ENCODE measurements around the gene BMERB1. TPM values are rescaled to one million over a fixed set of nuclear protein-coding genes. Genes with fewer than 3 reads are reported as not detected.
"Not testable (repeated sequence)": the region's sequence is repeated elsewhere in the genome, so short reads cannot be mapped to it uniquely, and the experiment has no call there.

BMERB1 gene
- total RNA-seq, 4 donors from 2014 or later = 75.6 to 103 (median 92.9) TPM

DNA sequence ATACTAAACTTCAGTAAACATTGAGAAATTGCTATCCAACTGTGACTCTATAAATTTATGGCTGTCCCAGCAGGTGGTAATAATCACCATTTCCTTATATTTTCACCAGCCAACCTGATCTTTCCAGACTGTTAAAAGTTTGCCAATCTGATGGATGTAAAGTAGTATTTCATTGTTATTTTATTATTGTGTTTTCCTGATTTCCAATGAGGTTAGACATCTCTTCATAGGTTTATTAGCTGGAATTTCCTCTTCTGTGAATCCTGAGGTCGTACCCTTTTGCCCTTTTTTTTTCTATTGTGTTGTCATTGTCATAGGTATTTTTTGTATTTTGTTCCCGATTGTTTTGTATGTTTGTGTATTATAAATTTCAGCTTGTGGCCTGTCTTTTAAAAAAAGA lies 31.7 kb downstream of the BMERB1 start:
- DNase-seq (ENCODE audit: extremely low spot score) = no peak
- intact Hi-C loops (cut with DNase I) = no loop called here
- peaks cover 0 to 5% (median 0%) of the 10 kb centered on the region in 4 donors for H3K4me1 ChIP-seq
- no peaks in the 10 kb centered on the region for H3K27me3 ChIP-seq
- H3K9me3 ChIP-seq = peaks cover 0 to 13% (median 2%) of the 10 kb centered on the region in 4 donors
- no peaks in the 10 kb centered on the region for H3K36me3 ChIP-seq
- 86% methylated on average over 2 of the region's 2 CpGs for WGBS
- TF ChIP-seq, protein P1, sequence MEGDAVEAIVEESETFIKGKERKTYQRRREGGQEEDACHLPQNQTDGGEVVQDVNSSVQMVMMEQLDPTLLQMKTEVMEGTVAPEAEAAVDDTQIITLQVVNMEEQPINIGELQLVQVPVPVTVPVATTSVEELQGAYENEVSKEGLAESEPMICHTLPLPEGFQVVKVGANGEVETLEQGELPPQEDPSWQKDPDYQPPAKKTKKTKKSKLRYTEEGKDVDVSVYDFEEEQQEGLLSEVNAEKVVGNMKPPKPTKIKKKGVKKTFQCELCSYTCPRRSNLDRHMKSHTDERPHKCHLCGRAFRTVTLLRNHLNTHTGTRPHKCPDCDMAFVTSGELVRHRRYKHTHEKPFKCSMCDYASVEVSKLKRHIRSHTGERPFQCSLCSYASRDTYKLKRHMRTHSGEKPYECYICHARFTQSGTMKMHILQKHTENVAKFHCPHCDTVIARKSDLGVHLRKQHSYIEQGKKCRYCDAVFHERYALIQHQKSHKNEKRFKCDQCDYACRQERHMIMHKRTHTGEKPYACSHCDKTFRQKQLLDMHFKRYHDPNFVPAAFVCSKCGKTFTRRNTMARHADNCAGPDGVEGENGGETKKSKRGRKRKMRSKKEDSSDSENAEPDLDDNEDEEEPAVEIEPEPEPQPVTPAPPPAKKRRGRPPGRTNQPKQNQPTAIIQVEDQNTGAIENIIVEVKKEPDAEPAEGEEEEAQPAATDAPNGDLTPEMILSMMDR (IDR thresholded peaks at IDR 0.05) = no peak
- TF ChIP-seq POLR2A (IDR thresholded peaks at IDR 0.05; ENCODE audit: low read depth) = no peak
- no peak for TF ChIP-seq EP300 (IDR thresholded peaks at IDR 0.05)
- TF ChIP-seq POLR2AphosphoS5 (IDR thresholded peaks at IDR 0.05) = no peak
- H3K27ac ChIP-seq (replicated peaks in 1 of 4) = no peak overlapping the region
- H3K4me3 ChIP-seq = no peak overlapping the region

DNA sequence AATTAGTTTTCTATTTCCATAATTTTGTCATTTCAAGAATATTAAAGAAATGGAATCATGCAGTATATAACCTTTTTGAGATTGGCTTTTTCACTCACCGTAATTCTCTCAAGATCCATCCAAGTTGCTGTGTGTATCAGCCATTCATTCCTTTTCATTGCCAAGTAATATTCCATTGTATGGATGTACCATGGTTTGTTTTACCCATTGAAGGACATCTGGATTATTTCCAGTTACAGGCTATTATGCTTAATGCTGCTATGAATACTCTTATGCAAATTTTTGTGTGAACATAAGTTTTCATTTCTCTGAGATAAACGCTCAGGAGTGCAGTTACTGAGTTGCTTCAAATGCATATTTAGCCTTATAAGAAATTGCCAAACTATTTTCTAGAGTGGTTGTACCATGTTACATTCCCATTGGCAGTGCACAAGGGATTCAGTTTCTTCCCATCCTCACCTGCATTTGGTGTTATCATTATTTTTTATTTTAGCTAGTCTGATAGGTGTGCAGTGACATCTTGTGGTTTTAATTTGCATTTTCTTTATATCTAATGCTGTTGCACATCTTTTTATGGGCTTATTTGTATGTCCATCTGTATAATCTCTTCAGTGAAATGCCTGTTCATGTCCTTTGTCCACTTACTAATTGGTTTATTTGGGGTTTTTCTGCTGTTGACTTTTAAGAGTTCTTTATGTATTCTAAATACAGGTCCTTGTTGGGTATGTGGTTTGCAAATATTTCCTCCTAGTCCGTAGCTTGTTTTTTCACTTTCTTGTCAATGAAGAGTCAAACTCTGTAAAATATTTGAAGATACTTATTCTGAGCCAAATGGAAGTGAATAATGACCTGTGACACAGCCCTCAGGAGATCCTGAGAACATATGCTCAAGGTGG lies 32.7 kb downstream of the BMERB1 start:
- intact Hi-C loops (cut with DNase I) = no loop called here
- no peaks in the 10 kb centered on the region for H3K4me1 ChIP-seq
- H3K9me3 ChIP-seq = peaks cover 0 to 13% (median 2%) of the 10 kb centered on the region in 4 donors
- H3K4me3 ChIP-seq = no peak overlapping the region
- H3K36me3 ChIP-seq = no peaks in the 10 kb centered on the region
- DNase-seq (ENCODE audit: extremely low spot score) = no peak
- 67% methylated on average over 3 of the region's 3 CpGs for WGBS
- H3K27me3 ChIP-seq = no peaks in the 10 kb centered on the region
- H3K27ac ChIP-seq (replicated peaks in 1 of 4) = no peak overlapping the region
- TF ChIP-seq, protein P1 (IDR thresholded peaks at IDR 0.05) = peak in 2 of 3 experiments; percentile 14 to 21
- TF ChIP-seq POLR2A (IDR thresholded peaks at IDR 0.05; ENCODE audit: low read depth) = no peak

DNA sequence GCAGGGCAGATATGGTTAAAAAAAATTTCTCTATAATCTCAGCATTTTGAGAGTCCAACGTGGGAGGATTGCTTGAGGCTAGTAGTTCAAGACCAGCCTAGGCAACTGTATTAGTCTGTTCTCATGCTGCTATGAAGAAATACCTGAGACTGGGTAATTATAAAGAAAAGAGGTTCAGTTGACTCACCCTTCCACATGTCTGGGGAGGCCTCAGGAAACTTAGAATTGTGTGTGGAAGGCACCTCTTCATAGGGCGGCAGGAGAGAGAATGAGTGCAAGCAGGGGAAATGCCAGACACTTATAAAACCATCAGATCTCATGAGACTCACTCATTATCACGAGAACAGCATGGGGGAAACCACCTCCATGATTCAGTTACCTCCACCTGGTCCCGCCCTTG lies 42.6 kb downstream of the BMERB1 start:
- peaks cover 0 to 10% (median 4%) of the 10 kb centered on the region in 4 donors for H3K4me1 ChIP-seq
- H3K36me3 ChIP-seq; H3K27me3 ChIP-seq; H3K27ac ChIP-seq (replicated peaks in 1 of 4); DNase-seq (ENCODE audit: extremely low spot score); H3K9me3 ChIP-seq; intact Hi-C loops (cut with DNase I); H3K4me3 ChIP-seq: not testable (repeated sequence)
- WGBS = 89% methylated on average over 4 of the region's 4 CpGs

DNA sequence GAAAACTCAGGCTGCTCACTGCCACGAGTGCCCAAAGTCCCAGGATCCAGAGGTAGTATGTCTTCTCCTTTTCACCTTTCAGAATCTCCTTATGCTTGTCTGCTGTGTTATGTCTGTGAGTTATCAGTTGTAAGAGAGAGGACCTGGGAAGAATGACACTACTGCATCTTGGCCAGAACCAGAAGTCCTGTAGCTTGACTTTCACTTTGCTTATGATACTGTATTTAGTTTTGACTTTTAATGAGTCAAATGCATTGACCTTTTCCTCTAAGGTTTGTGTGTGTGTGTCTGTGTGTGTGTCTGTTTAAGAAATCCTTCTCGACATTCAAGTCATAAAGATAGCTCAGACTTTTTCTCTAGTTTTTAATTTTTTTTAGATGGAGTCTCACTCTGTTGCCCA lies 43.4 kb downstream of the BMERB1 start:
- peaks cover 0 to 19% (median 9%) of the 10 kb centered on the region in 4 donors for H3K4me1 ChIP-seq
- H3K4me3 ChIP-seq = no peak overlapping the region
- no peak overlapping the region for H3K27ac ChIP-seq (replicated peaks in 1 of 4)
- 62% methylated on average over 2 of the region's 2 CpGs for WGBS
- intact Hi-C loops (cut with DNase I) = no loop called here
- no peak for TF ChIP-seq POLR2A (IDR thresholded peaks at IDR 0.05; ENCODE audit: low read depth)
- no peak for TF ChIP-seq EP300 (IDR thresholded peaks at IDR 0.05)
- no peak for TF ChIP-seq POLR2AphosphoS5 (IDR thresholded peaks at IDR 0.05)
- DNase-seq (ENCODE audit: extremely low spot score) = no peak
- no peaks in the 10 kb centered on the region for H3K27me3 ChIP-seq
- H3K9me3 ChIP-seq = no peaks in the 10 kb centered on the region
- H3K36me3 ChIP-seq = peaks cover 0 to 4% (median 0%) of the 10 kb centered on the region in 4 donors

DNA sequence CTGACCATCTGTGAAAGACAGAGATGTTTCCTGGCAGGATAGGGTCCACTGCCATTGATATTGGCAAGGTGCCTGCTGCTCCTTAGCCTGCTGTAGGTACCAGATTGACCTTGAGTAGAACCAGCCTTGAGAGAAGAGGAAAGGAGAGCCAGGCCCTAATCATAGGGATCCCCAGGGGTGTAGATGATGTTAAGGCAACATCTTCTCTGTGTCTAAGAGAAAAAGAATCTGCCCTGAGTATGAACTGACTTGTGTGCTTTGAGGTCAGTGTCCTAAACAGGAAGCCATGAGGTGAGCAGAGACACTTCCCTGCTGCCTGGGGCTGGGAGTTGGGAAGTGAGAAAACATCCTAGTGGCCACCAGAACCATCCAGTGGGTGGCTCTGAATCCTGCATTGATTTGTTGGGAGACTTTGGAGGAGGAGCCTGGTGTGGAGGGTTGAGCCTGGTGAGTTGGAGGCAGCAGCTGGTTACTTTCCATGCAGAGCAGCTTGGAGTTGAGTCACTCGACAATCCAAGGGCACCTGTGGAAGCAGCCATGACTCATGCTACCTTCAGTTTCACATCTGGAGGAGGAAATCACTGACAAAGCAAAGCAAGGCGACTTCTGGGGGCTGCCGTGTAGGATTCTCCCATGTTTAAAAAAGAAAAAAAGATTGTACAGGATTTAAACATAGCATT lies 47.8 kb downstream of the BMERB1 start:
- H3K27ac ChIP-seq (replicated peaks in 1 of 4) = peak overlapping the region; percentile 16 to 64 (median 51)
- WGBS = 54% methylated on average over 3 of the region's 3 CpGs
- H3K4me1 ChIP-seq = peaks cover 0 to 23% (median 15%) of the 10 kb centered on the region in 4 donors
- H3K9me3 ChIP-seq = no peaks in the 10 kb centered on the region
- H3K27me3 ChIP-seq = no peaks in the 10 kb centered on the region
- H3K36me3 ChIP-seq = peaks cover 0 to 2% (median 0%) of the 10 kb centered on the region in 4 donors
- intact Hi-C loops (cut with DNase I) = loop anchor here (10.0 kb wide), 1 partner anchor 73 kb away; no protein-coding TSS in a partner anchor
- H3K4me3 ChIP-seq = no peak overlapping the region
- peak; percentile 95 for DNase-seq (ENCODE audit: extremely low spot score)
- peak; percentile 37 to 71 for TF ChIP-seq POLR2AphosphoS5 (IDR thresholded peaks at IDR 0.05)
- no peak for TF ChIP-seq EP300 (IDR thresholded peaks at IDR 0.05)
- TF ChIP-seq, protein P1 (IDR thresholded peaks at IDR 0.05) = peak in 1 of 3 experiments; percentile 9
